Fibroblast of lung (primary cell): ENCODE results near the gene NCKAP5. TPM values are rescaled to one million over a fixed set of nuclear protein-coding genes. Genes with fewer than 3 reads are reported as not detected.

Experiments
- DNase-seq, 2 donors: peaks; one replicate each; pipeline versions ENCODE4 v3.0.0 to v3.0.0-alpha.2; 2010; ENCODE audit warnings: low read depth in 2 of 2
- H2AFZ ChIP-seq: 2 replicates; pipeline ENCODE4 v1.5.1; 2012; ENCODE audit warnings: low read length, control low read depth, inconsistent platforms
- H3K27ac ChIP-seq: 2 replicates; pipeline ENCODE4 v1.5.1; 2011; ENCODE audit warnings: low read length, control low read depth; ENCODE audit not compliant: insufficient read depth
- H3K27me3 ChIP-seq: 2 replicates; pipeline ENCODE4 v1.5.1; 2011; ENCODE audit warnings: mild to moderate bottlenecking, low read length; ENCODE audit not compliant: control insufficient read depth, insufficient read depth
- H3K36me3 ChIP-seq: 2 replicates; pipeline ENCODE4 v1.5.1; 2011; ENCODE audit warnings: low read length; ENCODE audit not compliant: control insufficient read depth, insufficient read depth
- H3K4me1 ChIP-seq: 2 replicates; pipeline ENCODE4 v1.5.1; 2011; ENCODE audit warnings: low read length; ENCODE audit not compliant: control insufficient read depth, insufficient read depth; ENCODE audit errors: extremely low read depth
- H3K4me2 ChIP-seq: 2 replicates; pipeline ENCODE4 v1.5.1; 2011; ENCODE audit warnings: low read length, control low read depth; ENCODE audit not compliant: insufficient read depth; ENCODE audit errors: extremely low read depth
- H3K4me3 ChIP-seq, 4 experiments: fragments of 200-600 bp in 1 of 4; sonication (generic) in 1 of 4; replicated peaks in 1 of 4; 2 replicates each; pipeline ENCODE4 v1.5.1; 2011 to 2016; ENCODE audit warnings: low read length in 4 of 4, low read depth in 3 of 4, mild to moderate bottlenecking in 3 of 4, control low read depth in 2 of 4, inconsistent platforms in 1 of 4, mixed read lengths in 1 of 4; ENCODE audit not compliant: insufficient read depth in 1 of 4; ENCODE audit errors: control extremely low read depth in 1 of 4
- H3K79me2 ChIP-seq: 2 replicates; pipeline ENCODE4 v1.5.1; 2012; ENCODE audit warnings: mild to moderate bottlenecking, low read length, inconsistent platforms; ENCODE audit not compliant: control insufficient read depth, insufficient read depth
- H3K9ac ChIP-seq: 2 replicates; pipeline ENCODE4 v1.5.1; 2011; ENCODE audit warnings: mild to moderate bottlenecking, low read length, control low read depth; ENCODE audit not compliant: insufficient read depth
- H3K9me3 ChIP-seq: 2 replicates; pipeline ENCODE4 v1.5.1; 2012; ENCODE audit warnings: low read depth, low read length; ENCODE audit not compliant: control insufficient read depth, insufficient read depth
- H4K20me1 ChIP-seq: 2 replicates; pipeline ENCODE4 v1.5.1; 2011; ENCODE audit warnings: low read length; ENCODE audit not compliant: control insufficient read depth, insufficient read depth; ENCODE audit errors: extremely low read depth
- CTCF ChIP-seq, 2 donors: IDR thresholded peaks in 1 of 2; conservative IDR thresholded peaks in 1 of 2; 1 replicate in 1 of 2; 2 replicates in 1 of 2; pipeline ENCODE4 v1.5.1; 2011 to 2012; ENCODE audit warnings: low read length in 2 of 2, control low read depth in 1 of 2, inconsistent platforms in 1 of 2, low read depth in 1 of 2, mild to moderate bottlenecking in 1 of 2
- EZH2 ChIP-seq: IDR thresholded peaks from 2 replicates; pipeline ENCODE4 v1.5.1; 2012; ENCODE audit warnings: low read length, control low read depth, mild to moderate bottlenecking; ENCODE audit errors: missing control alignments
- polyA plus RNA-seq, 2 donors: library from polyadenylated mRNA; depleted of rRNA in 1 of 2; stranded (reverse) in 1 of 2; unstranded in 1 of 2; fragments of >200 nt; gene quantifications; 2 replicates each; pipeline ENCODE4 v1.2.1, GENCODE V29; 2011 to 2012; ENCODE audit warnings: missing spikeins in 1 of 2
- total RNA-seq: library from RNA; depleted of rRNA; stranded (reverse); fragments of >200 nt; gene quantifications from 2 replicates; pipeline ENCODE4 v1.2.1, GENCODE V29; 2014

Gene NCKAP5
- total and polyA plus RNA-seq, 2 donors (not counting 1 experiment from before 2014, with no cell fraction given), result 2.6 to 6.2 TPM

GRCh38 chr2:133098787-133099186 is 469.5 kb downstream of the NCKAP5 start:
- Histone ChIP-seq H3K9ac (no peak overlapping the region), H3K4me1 (no peaks in the 10 kb centered on the region), H3K27ac (no peak overlapping the region), H3K79me2 (no peaks in the 10 kb centered on the region), H3K4me2 (no peak overlapping the region), H4K20me1 (no peaks in the 10 kb centered on the region), H3K36me3 (no peaks in the 10 kb centered on the region), H3K9me3 (no peaks in the 10 kb centered on the region), H2AFZ (no peak overlapping the region), H3K27me3 (no peaks in the 10 kb centered on the region), H3K4me3 (no peak overlapping the region)
- no peak for DNase-seq
- TF ChIP-seq EZH2 (no peak), CTCF (conservative IDR thresholded peaks at IDR 0.05 in 1 of 2, IDR thresholded peaks at IDR 0.05 in 1 of 2; ENCODE audit: low read depth in 1 of 2, low read length in 2 of 2) (no peak)

DNA sequence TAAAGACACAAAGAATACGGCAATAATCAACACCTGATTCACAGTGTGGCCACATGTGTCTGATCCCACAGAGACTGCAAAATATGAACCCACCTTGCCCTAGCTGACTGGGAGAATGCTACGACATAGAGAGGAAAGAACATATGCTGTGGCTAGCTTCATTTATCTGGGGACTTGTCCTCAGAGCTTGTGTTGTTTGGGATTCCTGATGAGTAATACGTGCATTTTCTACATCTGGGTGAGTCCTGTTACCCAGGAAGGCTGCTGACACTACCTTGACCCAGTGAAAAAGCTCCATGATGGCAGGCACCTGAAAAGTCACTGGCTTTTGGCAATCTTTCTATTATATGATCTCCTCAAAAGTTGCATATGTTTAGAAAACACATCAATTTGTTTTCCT is 470.6 kb downstream of the NCKAP5 start:
- DNase-seq, result peak; percentile 17 to 34
- Histone ChIP-seq H3K27me3 (no peaks in the 10 kb centered on the region), H3K79me2 (no peaks in the 10 kb centered on the region), H4K20me1 (no peaks in the 10 kb centered on the region), H3K4me2 (no peak overlapping the region), H3K36me3 (no peaks in the 10 kb centered on the region), H3K27ac (no peak overlapping the region), H2AFZ (no peak overlapping the region), H3K4me1 (no peaks in the 10 kb centered on the region), H3K9ac (no peak overlapping the region), H3K9me3 (no peaks in the 10 kb centered on the region), H3K4me3 (no peak overlapping the region)
- TF ChIP-seq EZH2, result no peak
- TF ChIP-seq CTCF (conservative IDR thresholded peaks at IDR 0.05 in 1 of 2, IDR thresholded peaks at IDR 0.05 in 1 of 2; ENCODE audit: low read depth in 1 of 2, low read length in 2 of 2), result no peak

GRCh38 chr2:133092571-133092970 is 475.7 kb downstream of the NCKAP5 start:
- Histone ChIP-seq H3K79me2 (no peaks in the 10 kb centered on the region), H4K20me1 (no peaks in the 10 kb centered on the region), H3K4me1 (no peaks in the 10 kb centered on the region), H2AFZ (no peak overlapping the region), H3K27ac (no peak overlapping the region), H3K4me2 (no peak overlapping the region), H3K36me3 (no peaks in the 10 kb centered on the region), H3K4me3 (no peak overlapping the region), H3K9me3 (no peaks in the 10 kb centered on the region), H3K27me3 (no peaks in the 10 kb centered on the region), H3K9ac (no peak overlapping the region)
- TF ChIP-seq EZH2, result no peak
- TF ChIP-seq CTCF (conservative IDR thresholded peaks at IDR 0.05 in 1 of 2, IDR thresholded peaks at IDR 0.05 in 1 of 2; ENCODE audit: low read depth in 1 of 2, low read length in 2 of 2), result no peak
- DNase-seq, result peak; percentile 2 to 49
